Psoas muscle (tissue), 8 donors: Measurements from ENCODE around the gene LKAAEAR1. TPM values are rescaled to one million over a fixed set of nuclear protein-coding genes. Genes with fewer than 3 reads are reported as not detected.
A peak's percentile ranks its signal among the peaks of the same experiment; 100 is the strongest.

ENCODE experiments used
- ATAC-seq, 4 donors: fragments of 200-7000 bp; cut with Tn5 transposase; one replicate each; pipeline ENCODE4 v1.9.1; 2020; ENCODE audit warnings: moderate library complexity in 3 of 4, mild to moderate bottlenecking in 2 of 4
- DNase-seq, 2 donors: peaks; one replicate each; pipeline ENCODE4 v3.0.0-alpha.2; 2020
- H3K27ac ChIP-seq: fragments of 200-600 bp; one replicate; pipeline ENCODE4 v1.8.0; 2022
- H3K27me3 ChIP-seq, 3 donors: fragments of 200-600 bp in 1 of 3; one replicate each; pipeline versions ENCODE4 v1.6.1 to v1.8.0; 2013 to 2022; ENCODE audit warnings: low read length in 2 of 3, mild to moderate bottlenecking in 2 of 3, moderate library complexity in 1 of 3; ENCODE audit not compliant: insufficient read depth in 3 of 3
- H3K36me3 ChIP-seq, 2 donors: fragments of 200-600 bp in 1 of 2; one replicate each; pipeline versions ENCODE4 v1.6.1 to v1.8.0; 2013 to 2022; ENCODE audit warnings: low read depth in 1 of 2, mild to moderate bottlenecking in 1 of 2, moderate library complexity in 1 of 2; ENCODE audit not compliant: insufficient read depth in 1 of 2
- H3K4me1 ChIP-seq: fragments of 200-600 bp; one replicate; pipeline ENCODE4 v1.8.0; 2022
- H3K4me3 ChIP-seq: fragments of 200-600 bp; one replicate; pipeline ENCODE4 v1.8.0; 2022; ENCODE audit warnings: mild to moderate bottlenecking
- H3K9me3 ChIP-seq: fragments of 200-600 bp; one replicate; pipeline ENCODE4 v1.8.0; 2022
- WGBS, 3 donors: extraction: QIAGEN DNeasy Blood & Tissue Kit; methylation state at CpG; one replicate each; pipeline versions ENCODE4 v1.1.6 to v1.1.7; 2013; 5-methylcytosine and 5-hydroxymethylcytosine counted together
- intact Hi-C, 2 donors: fragments of 100-400 bp; cut with DNase I; formaldehyde crosslinking; loops; one replicate each; pipeline versions ENCODE4 v1.11.0 to v1.14.2; 2022
- polyA plus RNA-seq, 3 donors: library from polyadenylated mRNA; stranded (reverse); fragments of 200-250 nt; gene quantifications; one replicate each; pipeline ENCODE4 v1.2.3, GENCODE V29; 2013
- total RNA-seq, 4 donors: library from RNA; stranded (reverse); fragmentation: NEBNext Ultra II Directional in 2 of 4; extraction: Animal tissue kit (Norgen Biotek cat#: 25700) in 2 of 4; gene quantifications; one replicate each; pipeline versions ENCODE4 v1.2.1 to v1.2.4, GENCODE V29; 2021 to 2023
- TF ChIP-seq, protein P1 (sequence below): fragments of 200-600 bp; IDR thresholded peaks from one replicate; pipeline ENCODE4 v1.8.0; 2022; ENCODE audit warnings: antibody characterized with exemption
- donor health status: healthy with polysubstance abuse.
- donor health status: DM: no; HTN: no; CAD: no; lungs with moderate emphysema.
- donor health status: Bipolar disorder and iron deficiency.
- donor health status: healthy.
- donor health status: DM: yes; HTN: yes; CAD: no.
- donor health status: DM: no; HTN: no; CAD: no.
- donor health status: DM: no; HTN: no; CAD: no.
- donor health status: DM: yes; HTN: yes; CAD: no.

LKAAEAR1 gene
- total and polyA plus RNA-seq, 7 donors, result not detected

DNA sequence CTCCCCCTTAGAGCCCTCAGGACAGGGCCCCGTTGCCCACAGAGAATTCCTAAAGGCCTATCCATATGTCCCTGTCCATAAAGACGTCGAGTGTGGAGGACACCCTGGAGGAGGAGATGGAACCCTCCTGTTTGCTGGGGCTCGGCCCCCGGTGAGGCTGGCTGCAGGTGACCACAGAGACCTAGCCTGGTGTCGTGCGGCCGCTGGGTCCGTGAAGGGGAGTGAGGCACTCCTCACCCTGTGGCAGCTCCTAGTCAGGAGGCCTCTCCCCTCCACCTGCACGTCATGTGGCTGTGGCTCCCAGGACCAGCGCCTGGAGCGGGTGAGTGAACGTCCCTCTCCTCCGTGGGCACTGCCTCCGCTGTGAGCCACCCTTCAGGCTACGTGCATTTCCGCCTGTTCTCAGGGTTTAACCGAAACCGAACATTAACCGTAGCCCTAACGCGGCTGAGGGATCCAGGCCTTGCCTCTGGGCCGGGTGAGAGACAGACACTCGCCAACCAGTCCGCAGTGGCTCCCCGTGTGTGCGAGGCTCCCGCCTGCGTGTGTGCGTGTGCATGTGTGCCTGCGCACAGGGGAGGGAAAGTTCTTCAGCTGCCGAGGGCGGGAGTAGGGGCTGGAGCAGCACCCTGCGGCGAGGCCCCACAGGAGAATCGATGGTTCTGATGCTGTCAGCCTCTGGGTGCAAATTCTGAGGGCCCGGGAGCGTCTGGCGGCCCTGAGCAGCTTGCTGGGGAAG lies 27.1 kb downstream of the LKAAEAR1 start:
- Histone ChIP-seq H3K4me3 (peak overlapping the region; percentile 44), H3K36me3 (no peaks in the 10 kb centered on the region), H3K4me1 (no peaks in the 10 kb centered on the region), H3K9me3 (no peaks in the 10 kb centered on the region), H3K27ac (peak overlapping the region; percentile 68), H3K27me3 (peaks cover 0 to 7% (median 0%) of the 10 kb centered on the region in 3 donors)
- 48 to 50% (median 49%) methylated on average over 39 of the region's 39 CpGs for WGBS, 3 donors
- TF ChIP-seq, protein P1, sequence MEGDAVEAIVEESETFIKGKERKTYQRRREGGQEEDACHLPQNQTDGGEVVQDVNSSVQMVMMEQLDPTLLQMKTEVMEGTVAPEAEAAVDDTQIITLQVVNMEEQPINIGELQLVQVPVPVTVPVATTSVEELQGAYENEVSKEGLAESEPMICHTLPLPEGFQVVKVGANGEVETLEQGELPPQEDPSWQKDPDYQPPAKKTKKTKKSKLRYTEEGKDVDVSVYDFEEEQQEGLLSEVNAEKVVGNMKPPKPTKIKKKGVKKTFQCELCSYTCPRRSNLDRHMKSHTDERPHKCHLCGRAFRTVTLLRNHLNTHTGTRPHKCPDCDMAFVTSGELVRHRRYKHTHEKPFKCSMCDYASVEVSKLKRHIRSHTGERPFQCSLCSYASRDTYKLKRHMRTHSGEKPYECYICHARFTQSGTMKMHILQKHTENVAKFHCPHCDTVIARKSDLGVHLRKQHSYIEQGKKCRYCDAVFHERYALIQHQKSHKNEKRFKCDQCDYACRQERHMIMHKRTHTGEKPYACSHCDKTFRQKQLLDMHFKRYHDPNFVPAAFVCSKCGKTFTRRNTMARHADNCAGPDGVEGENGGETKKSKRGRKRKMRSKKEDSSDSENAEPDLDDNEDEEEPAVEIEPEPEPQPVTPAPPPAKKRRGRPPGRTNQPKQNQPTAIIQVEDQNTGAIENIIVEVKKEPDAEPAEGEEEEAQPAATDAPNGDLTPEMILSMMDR, result no peak
- DNase-seq (no peak), ATAC-seq (peak in 1 of 4 donors; percentile 14)
- intact Hi-C loops, result no loop called here

DNA sequence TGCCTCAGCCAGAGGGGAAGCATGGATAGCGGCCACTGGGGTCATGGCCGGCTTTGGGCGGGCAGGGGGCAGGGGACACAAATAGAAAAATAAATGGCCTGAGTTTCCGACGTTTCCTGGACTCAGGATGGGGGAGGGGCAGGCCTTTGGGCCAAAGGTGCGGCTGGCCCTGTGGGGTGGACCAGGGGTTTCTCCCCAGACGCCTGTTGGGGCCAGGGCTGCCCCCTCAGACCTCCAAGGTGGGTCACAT lies 27.6 kb downstream of the LKAAEAR1 start:
- TF ChIP-seq, protein P1, result no peak
- Histone ChIP-seq H3K36me3 (no peaks in the 10 kb centered on the region), H3K27me3 (peaks cover 0 to 10% (median 0%) of the 10 kb centered on the region in 3 donors), H3K9me3 (no peaks in the 10 kb centered on the region), H3K27ac (peak overlapping the region; percentile 68), H3K4me3 (peak overlapping the region; percentile 44), H3K4me1 (no peaks in the 10 kb centered on the region)
- 40 to 47% (median 42%) methylated on average over 7 of the region's 7 CpGs for WGBS, 3 donors
- DNase-seq (no peak), ATAC-seq (no peak)
- intact Hi-C loops, result no loop called here

- TF ChIP-seq, protein P1, result no peak
- Histone ChIP-seq H3K4me1 (no peaks in the 10 kb centered on the region), H3K9me3 (no peaks in the 10 kb centered on the region), H3K27ac (peak overlapping the region; percentile 68), H3K27me3 (peaks cover 0 to 13% (median 0%) of the 10 kb centered on the region in 3 donors), H3K4me3 (peak overlapping the region; percentile 44), H3K36me3 (no peaks in the 10 kb centered on the region)
- 38 to 42% (median 40%) methylated on average over 17 to 22 of the region's 22 CpGs for WGBS, 3 donors
- peak; percentile 47 to 75 for DNase-seq
- peak; percentile 9 to 29 (median 16) for ATAC-seq
- intact Hi-C loops, result no loop called here
Observed at GRCh38 chr20:64055893-64056638, 28.1 kb downstream of the LKAAEAR1 start.

GRCh38 chr20:64055396-64055892 lies 28.8 kb downstream of the LKAAEAR1 start:
- TF ChIP-seq, protein P1, result no peak
- whole genome bisulfite sequencing, 3 donors, result 41 to 62% (median 61%) methylated on average over 8 to 9 of the region's 9 CpGs
- Histone ChIP-seq H3K27me3 (peaks cover 0 to 19% (median 3%) of the 10 kb centered on the region in 3 donors), H3K36me3 (no peaks in the 10 kb centered on the region), H3K4me1 (no peaks in the 10 kb centered on the region), H3K4me3 (peak overlapping the region; percentile 24), H3K27ac (peak overlapping the region; percentile 68), H3K9me3 (no peaks in the 10 kb centered on the region)
- no peak for DNase-seq
- intact Hi-C loops, result no loop called here
- ATAC-seq, result no peak
